Measurements from ENCODE around the gene OR10A4. TPM values are rescaled to one million over a fixed set of nuclear protein-coding genes. Genes with fewer than 3 reads are reported as not detected.
"Not testable (repeated sequence)": the region's sequence is repeated elsewhere in the genome, so short reads cannot be mapped to it uniquely, and the experiment has no call there.

Gene OR10A4
- total RNA-seq, 1 donor from 2014 or later, result not detected

DNA sequence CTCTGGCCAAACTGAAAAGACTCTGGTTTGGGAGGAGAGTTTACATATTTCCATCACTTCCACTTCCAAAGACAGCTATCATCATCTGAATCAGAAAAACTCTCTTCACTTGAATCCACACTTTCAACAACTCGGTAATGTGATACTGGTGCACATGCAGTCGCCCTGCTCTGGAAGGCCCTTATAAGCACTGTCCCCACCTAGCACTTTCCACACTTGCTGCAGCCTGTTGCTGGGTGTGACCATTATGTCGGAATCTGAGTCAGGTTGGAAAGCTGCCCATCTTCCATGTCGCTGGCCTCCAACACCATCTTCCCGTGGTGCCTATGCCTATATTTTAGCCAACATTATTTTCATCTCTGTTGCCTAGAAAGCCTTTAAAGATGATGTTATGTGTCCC lies 32.1 kb upstream of the OR10A4 start:
- H3K36me3 ChIP-seq (ENCODE audit: control insufficient read depth, insufficient read depth, low read length), result no peaks in the 10 kb centered on the region
- FAIRE-seq (no peak), DNase-seq (ENCODE audit: low read depth) (no peak)

DNA sequence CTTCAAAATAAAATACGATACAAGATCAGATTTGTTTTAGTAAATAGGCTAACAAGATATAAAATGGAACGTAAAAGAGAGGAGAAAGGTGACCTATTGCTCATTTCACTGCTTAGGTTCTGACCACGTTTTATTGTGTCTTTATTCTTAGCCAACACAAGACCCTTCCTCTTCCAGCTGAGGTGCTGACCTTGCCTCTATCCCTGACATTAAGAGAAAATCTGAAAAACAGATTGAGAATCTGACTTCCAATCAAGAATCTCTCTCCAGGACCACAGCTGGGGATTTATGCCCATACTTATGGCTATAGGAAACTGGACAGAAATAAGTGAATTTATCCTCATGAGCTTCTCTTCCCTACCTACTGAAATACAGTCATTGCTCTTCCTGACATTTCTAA lies 31.0 kb upstream of the OR10A4 start, which contains the start of gene OR10A5:
OR10A5 (plus strand) TSS at position 301 of the 400 bp plus-strand sequence; CDS start at position 301, 0 bp downstream.
- Histone ChIP-seq H3K4me3 (ENCODE audit: low read depth, low read length) (no peak within 1 kb of the TSS), H3K27me3 (ENCODE audit: control insufficient read depth, insufficient read depth, low read length) (no peaks in the 10 kb centered on the region), H3K36me3 (ENCODE audit: control insufficient read depth, insufficient read depth, low read length) (no peaks in the 10 kb centered on the region)
- no peak for DNase-seq (ENCODE audit: low read depth)
- TF ChIP-seq, protein P1, sequence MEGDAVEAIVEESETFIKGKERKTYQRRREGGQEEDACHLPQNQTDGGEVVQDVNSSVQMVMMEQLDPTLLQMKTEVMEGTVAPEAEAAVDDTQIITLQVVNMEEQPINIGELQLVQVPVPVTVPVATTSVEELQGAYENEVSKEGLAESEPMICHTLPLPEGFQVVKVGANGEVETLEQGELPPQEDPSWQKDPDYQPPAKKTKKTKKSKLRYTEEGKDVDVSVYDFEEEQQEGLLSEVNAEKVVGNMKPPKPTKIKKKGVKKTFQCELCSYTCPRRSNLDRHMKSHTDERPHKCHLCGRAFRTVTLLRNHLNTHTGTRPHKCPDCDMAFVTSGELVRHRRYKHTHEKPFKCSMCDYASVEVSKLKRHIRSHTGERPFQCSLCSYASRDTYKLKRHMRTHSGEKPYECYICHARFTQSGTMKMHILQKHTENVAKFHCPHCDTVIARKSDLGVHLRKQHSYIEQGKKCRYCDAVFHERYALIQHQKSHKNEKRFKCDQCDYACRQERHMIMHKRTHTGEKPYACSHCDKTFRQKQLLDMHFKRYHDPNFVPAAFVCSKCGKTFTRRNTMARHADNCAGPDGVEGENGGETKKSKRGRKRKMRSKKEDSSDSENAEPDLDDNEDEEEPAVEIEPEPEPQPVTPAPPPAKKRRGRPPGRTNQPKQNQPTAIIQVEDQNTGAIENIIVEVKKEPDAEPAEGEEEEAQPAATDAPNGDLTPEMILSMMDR (IDR thresholded peaks at IDR 0.05; ENCODE audit: insufficient read depth, low read length, severe bottlenecking), result no peak
- no peak for FAIRE-seq

More for the DNA sequence above, 32.1 kb upstream of the OR10A4 start:
- H3K27me3 ChIP-seq (ENCODE audit: control insufficient read depth, insufficient read depth, low read length), result no peaks in the 10 kb centered on the region
- H3K4me3 ChIP-seq (ENCODE audit: low read depth, low read length), result no peak overlapping the region
- TF ChIP-seq, protein P1 (IDR thresholded peaks at IDR 0.05; ENCODE audit: insufficient read depth, low read length, severe bottlenecking), result no peak

DNA sequence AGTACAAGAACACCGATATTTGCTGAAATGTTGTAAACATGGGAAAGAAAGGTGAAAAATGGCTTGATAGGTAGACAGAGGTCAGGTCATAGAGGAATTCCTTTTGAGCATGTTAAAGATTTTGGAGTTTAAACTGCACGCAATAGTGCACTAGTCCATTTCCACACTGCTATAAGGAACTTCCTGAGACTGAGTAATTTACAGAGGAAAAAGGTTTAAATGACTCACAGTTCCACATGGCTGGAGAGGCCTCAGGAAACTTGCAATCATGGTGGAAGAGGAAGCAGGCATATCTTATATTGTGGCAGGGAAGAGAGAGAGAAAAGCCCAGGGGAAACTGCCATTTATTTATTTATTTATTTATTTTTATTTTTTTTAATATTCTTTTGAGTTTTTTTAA lies 25.9 kb upstream of the OR10A4 start:
- no peaks in the 10 kb centered on the region for H3K36me3 ChIP-seq (ENCODE audit: control insufficient read depth, insufficient read depth, low read length)
- H3K27me3 ChIP-seq (ENCODE audit: control insufficient read depth, insufficient read depth, low read length), result no peaks in the 10 kb centered on the region
- H3K4me3 ChIP-seq (ENCODE audit: low read depth, low read length), result no peak overlapping the region
- FAIRE-seq (no peak), DNase-seq (ENCODE audit: low read depth) (peak; percentile 3)
- TF ChIP-seq, protein P1 (IDR thresholded peaks at IDR 0.05; ENCODE audit: insufficient read depth, low read length, severe bottlenecking), result no peak

DNA sequence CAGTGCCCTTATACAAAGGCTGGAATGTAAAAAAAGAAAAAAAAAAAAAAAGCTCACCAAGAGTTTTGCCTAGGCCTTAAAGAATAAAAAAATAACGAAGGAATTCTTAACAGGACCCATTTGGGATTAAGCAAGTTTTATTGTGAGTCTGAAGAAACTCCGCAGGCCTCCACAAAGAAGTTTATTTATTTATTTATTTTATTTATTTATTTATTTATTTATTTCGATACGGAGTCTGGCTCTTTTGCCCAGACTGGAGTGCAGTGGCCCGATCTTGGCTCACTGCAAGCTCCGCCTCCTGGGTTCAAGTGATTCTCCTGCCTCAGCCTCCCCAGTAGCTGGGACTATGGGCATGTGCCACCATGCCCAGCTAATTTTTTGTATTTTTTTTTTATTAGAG lies 21.6 kb upstream of the OR10A4 start:
- not testable (repeated sequence) for DNase-seq (ENCODE audit: low read depth); H3K36me3 ChIP-seq (ENCODE audit: control insufficient read depth, insufficient read depth, low read length); H3K27me3 ChIP-seq (ENCODE audit: control insufficient read depth, insufficient read depth, low read length); FAIRE-seq; H3K4me3 ChIP-seq (ENCODE audit: low read depth, low read length)

DNA sequence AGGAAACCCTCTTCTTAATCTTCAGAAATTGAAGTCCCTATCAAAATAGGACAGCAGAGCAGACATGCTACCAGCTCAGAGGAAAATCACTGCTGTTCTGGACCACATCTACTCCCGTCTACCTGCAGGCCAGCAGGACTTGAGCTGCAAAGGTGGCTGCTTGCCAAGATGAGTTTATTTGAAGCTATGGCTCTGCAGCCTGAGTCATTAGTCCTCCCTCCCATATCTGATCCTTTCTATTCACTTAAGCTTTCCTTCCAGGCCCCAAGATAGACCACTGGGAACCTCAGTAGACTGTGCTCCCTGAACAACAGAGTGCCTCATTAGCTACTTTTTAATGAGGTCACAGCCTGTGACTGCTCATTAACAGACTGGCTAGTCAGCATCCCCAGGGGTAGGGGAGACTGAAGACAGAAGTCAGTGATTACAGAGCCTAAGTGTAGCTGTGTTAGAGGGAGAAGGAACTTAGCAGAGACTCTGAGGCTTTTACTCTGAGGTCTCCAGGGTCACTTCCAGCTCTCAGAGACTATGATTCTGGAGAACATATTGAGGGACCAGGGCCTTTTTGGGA lies 20.4 kb upstream of the OR10A4 start:
- no peaks in the 10 kb centered on the region for H3K27me3 ChIP-seq (ENCODE audit: control insufficient read depth, insufficient read depth, low read length)
- H3K36me3 ChIP-seq (ENCODE audit: control insufficient read depth, insufficient read depth, low read length), result no peaks in the 10 kb centered on the region
- DNase-seq (ENCODE audit: low read depth) (peak; percentile 84), FAIRE-seq (no peak)
- no peak overlapping the region for H3K4me3 ChIP-seq (ENCODE audit: low read depth, low read length)
- TF ChIP-seq, protein P1 (IDR thresholded peaks at IDR 0.05; ENCODE audit: insufficient read depth, low read length, severe bottlenecking), result no peak

DNA sequence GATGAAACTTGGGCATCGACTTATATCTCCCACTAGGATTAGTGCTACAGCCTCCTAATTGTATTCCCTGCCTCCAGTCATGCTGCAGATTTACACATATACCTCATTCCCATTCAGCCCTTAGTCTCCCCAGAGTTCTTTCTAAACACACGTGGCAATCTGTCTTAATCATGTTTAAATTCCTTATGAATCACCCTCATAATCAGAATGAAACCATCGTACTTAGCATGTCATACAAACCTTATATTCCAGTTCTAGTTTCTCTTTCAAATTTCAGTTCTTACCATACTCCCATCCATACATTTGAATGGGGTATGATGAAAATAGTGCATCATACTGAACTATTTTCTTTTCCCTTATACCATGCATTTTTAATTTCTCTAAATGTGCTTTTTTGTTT lies 19.6 kb upstream of the OR10A4 start:
- Histone ChIP-seq H3K4me3 (ENCODE audit: low read depth, low read length) (no peak overlapping the region), H3K27me3 (ENCODE audit: control insufficient read depth, insufficient read depth, low read length) (no peaks in the 10 kb centered on the region), H3K36me3 (ENCODE audit: control insufficient read depth, insufficient read depth, low read length) (no peaks in the 10 kb centered on the region)
- FAIRE-seq (no peak), DNase-seq (ENCODE audit: low read depth) (peak; percentile 77)
- TF ChIP-seq, protein P1 (IDR thresholded peaks at IDR 0.05; ENCODE audit: insufficient read depth, low read length, severe bottlenecking), result no peak

All from bronchial epithelial cell (primary cell).